ENCODE results near the gene PLEKHA5.

GRCh38 chr12:19248929-19249602, 119.5 kb downstream of the PLEKHA5 start:
- no peak for TF ChIP-seq CTCF (IDR thresholded peaks at IDR 0.05)
- TF ChIP-seq POLR2AphosphoS5 (IDR thresholded peaks at IDR 0.05) = no peak
- no peak for TF ChIP-seq POLR2A (IDR thresholded peaks at IDR 0.05)
- no peak for TF ChIP-seq EP300 (IDR thresholded peaks at IDR 0.05)

All from sigmoid colon (tissue), 4 donors.